Peyer's patch (tissue), 4 donors: ENCODE data around the gene MUC6. TPM values are rescaled to one million over a fixed set of nuclear protein-coding genes. Genes with fewer than 3 reads are reported as not detected.

Source experiments
- DNase-seq, 3 donors: peaks; one replicate each; pipeline ENCODE4 v3.0.0-alpha.2; 2017 to 2019
- H3K27ac ChIP-seq, 4 donors: fragments of 200-600 bp; sonication (generic); one replicate each; pipeline ENCODE4 v1.5.1; 2016 to 2019
- H3K27me3 ChIP-seq, 2 donors: fragments of 200-600 bp; sonication (generic); one replicate each; pipeline ENCODE4 v1.5.1; 2019
- H3K36me3 ChIP-seq, 3 donors: fragments of 200-600 bp; sonication (generic); one replicate each; pipeline ENCODE4 v1.5.1; 2016 to 2019
- H3K4me1 ChIP-seq, 4 donors: fragments of 200-600 bp; sonication (generic); one replicate each; pipeline ENCODE4 v1.5.1; 2016 to 2019
- H3K4me3 ChIP-seq, 4 donors: fragments of 200-600 bp; sonication (generic); 1 replicate in 3 of 4; 2 replicates in 1 of 4; pipeline ENCODE4 v1.5.1; 2016 to 2019; ENCODE audit warnings: mild to moderate bottlenecking in 1 of 4
- H3K9me3 ChIP-seq, 4 donors: fragments of 200-600 bp; sonication (generic); one replicate each; pipeline ENCODE4 v1.5.1; 2016 to 2019; ENCODE audit warnings: mild to moderate bottlenecking in 1 of 4
- POLR2A ChIP-seq, 2 donors: fragments of 450-650 bp; IDR thresholded peaks; one replicate each; pipeline ENCODE4 v1.5.1; 2017; ENCODE audit warnings: antibody characterized with exemption in 2 of 2, mild to moderate bottlenecking in 2 of 2, moderate library complexity in 2 of 2
- total RNA-seq, 4 donors: library from RNA; depleted of rRNA; stranded (reverse); fragments of >200 nt; gene quantifications; one replicate each; pipeline ENCODE4 v1.1.0, GENCODE V29; 2016
- TF ChIP-seq, protein P1 (sequence below), 6 experiments: fragments of 450-650 bp in 4 of 6; fragments of 200-600 bp in 2 of 6; sonication (generic) in 1 of 6; IDR thresholded peaks; one replicate each; pipeline ENCODE4 v1.5.1; 2017 to 2019; ENCODE audit warnings: antibody characterized with exemption in 6 of 6, mild to moderate bottlenecking in 3 of 6, moderate library complexity in 1 of 6

Gene MUC6
- total RNA-seq, 4 donors from 2014 or later, result not detected

DNA sequence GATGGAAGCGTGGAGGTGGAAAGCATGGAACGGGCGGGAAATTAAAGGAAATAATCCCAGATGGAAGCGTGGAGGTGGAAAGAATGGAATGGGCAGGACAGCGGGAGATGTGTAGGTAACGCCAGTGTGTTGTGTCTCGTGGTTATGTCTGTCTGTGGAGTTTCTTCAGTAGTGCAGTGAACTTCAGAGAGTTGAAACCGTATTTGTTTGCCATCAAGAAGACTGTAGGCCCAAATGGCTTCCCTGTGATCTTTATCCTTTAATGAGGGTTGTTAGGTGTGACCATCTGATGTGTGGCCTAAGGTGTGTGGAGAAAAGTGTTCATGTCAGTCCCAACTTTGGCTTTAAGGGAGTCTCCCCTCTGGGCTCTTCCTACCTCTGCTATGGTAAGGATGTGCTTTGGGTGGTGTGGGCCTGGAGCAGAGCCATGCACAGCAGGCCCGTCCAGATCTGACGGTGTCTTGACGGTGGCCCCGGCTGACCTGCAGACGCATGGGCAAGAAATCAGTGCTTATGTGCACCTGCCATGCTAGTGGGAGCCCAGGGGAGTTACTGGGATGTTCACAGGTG lies 71.2 kb downstream of the MUC6 start:
- no peaks in the 10 kb centered on the region for H3K4me1 ChIP-seq
- DNase-seq, result no peak
- no peaks in the 10 kb centered on the region for H3K9me3 ChIP-seq
- no peak overlapping the region for H3K4me3 ChIP-seq
- no peak overlapping the region for H3K27ac ChIP-seq
- H3K27me3 ChIP-seq, result no peaks in the 10 kb centered on the region
- H3K36me3 ChIP-seq, result peaks cover 0 to 53% (median 0%) of the 10 kb centered on the region in 3 donors
- TF ChIP-seq, protein P1, sequence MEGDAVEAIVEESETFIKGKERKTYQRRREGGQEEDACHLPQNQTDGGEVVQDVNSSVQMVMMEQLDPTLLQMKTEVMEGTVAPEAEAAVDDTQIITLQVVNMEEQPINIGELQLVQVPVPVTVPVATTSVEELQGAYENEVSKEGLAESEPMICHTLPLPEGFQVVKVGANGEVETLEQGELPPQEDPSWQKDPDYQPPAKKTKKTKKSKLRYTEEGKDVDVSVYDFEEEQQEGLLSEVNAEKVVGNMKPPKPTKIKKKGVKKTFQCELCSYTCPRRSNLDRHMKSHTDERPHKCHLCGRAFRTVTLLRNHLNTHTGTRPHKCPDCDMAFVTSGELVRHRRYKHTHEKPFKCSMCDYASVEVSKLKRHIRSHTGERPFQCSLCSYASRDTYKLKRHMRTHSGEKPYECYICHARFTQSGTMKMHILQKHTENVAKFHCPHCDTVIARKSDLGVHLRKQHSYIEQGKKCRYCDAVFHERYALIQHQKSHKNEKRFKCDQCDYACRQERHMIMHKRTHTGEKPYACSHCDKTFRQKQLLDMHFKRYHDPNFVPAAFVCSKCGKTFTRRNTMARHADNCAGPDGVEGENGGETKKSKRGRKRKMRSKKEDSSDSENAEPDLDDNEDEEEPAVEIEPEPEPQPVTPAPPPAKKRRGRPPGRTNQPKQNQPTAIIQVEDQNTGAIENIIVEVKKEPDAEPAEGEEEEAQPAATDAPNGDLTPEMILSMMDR (IDR thresholded peaks at IDR 0.05), result no peak
- TF ChIP-seq POLR2A (IDR thresholded peaks at IDR 0.05), result no peak

DNA sequence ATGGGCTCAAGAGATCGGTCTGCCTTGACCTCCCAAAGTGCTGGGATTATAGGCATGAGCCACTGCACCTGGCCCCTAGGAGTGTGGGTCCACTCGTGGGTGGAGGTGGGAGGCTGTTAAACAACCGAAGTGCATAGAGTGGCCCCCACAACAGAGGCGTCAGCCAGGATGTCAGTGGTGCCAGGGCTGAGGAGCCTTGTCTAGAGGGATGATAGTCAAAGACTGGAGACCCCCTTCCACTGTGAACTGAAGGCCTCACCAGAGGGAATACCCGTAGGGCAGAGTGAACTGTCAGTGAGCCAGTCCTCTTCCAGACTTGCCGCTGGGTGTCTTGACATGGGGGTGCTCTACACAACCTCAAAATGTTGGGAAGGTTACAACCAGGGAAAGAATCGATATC lies 72.7 kb downstream of the MUC6 start:
- TF ChIP-seq, protein P1 (IDR thresholded peaks at IDR 0.05), result no peak
- TF ChIP-seq POLR2A (IDR thresholded peaks at IDR 0.05), result no peak
- Histone ChIP-seq H3K4me1 (no peaks in the 10 kb centered on the region), H3K27me3 (no peaks in the 10 kb centered on the region), H3K27ac (no peak overlapping the region), H3K36me3 (peaks cover 0 to 64% (median 0%) of the 10 kb centered on the region in 3 donors), H3K4me3 (no peak overlapping the region), H3K9me3 (no peaks in the 10 kb centered on the region)
- DNase-seq, result no peak

Other genes with a start within 250 kb of the MUC6 start
- not detected for gene CEND1, start 246.6 kb downstream of the MUC6 start, total RNA-seq
- 10 to 100 TPM; 14.2 to 22.0 (median 16.6) TPM for gene SLC25A22, start 238.4 kb downstream of the MUC6 start, total RNA-seq
- 10 to 100 TPM; 29.1 to 83.3 (median 70.2) TPM for gene PIDD1, start 231.5 kb downstream of the MUC6 start, total RNA-seq
- 1,000 to 10,000 TPM in 1 of 4 donors, 100 to 1,000 TPM in 3; 261 to 1,717 (median 510) TPM for gene RPLP2, start 226.8 kb downstream of the MUC6 start, total RNA-seq
- 100 to 1,000 TPM in 3 of 4 donors, 10 to 100 TPM in 1; 71.8 to 254 (median 163) TPM for gene PNPLA2, start 217.8 kb downstream of the MUC6 start, total RNA-seq
- gene CRACR2B, start 208.8 kb downstream of the MUC6 start, total RNA-seq, result 100 to 1,000 TPM in 3 of 4 donors, 10 to 100 TPM in 1; 44.0 to 175 (median 110) TPM
- 100 to 1,000 TPM; 102 to 277 (median 237) TPM for gene CD151, start 203.8 kb downstream of the MUC6 start, total RNA-seq
- 10 to 100 TPM; 37.8 to 67.1 (median 44.8) TPM for gene POLR2L, start 194.2 kb downstream of the MUC6 start, total RNA-seq
- gene TSPAN4, start 193.9 kb downstream of the MUC6 start, total RNA-seq, result 10 to 100 TPM; 20.0 to 52.1 (median 38.4) TPM
- 10 to 100 TPM; 50.6 to 72.6 (median 57.2) TPM for gene CHID1, start 125.9 kb downstream of the MUC6 start, total RNA-seq
- 100 to 1,000 TPM; 103 to 383 (median 136) TPM for gene AP2A2, start 110.8 kb downstream of the MUC6 start, total RNA-seq
- gene MUC2, start 38.2 kb upstream of the MUC6 start, total RNA-seq, result 1,000 to 10,000 TPM in 2 of 4 donors, 100 to 1,000 TPM in 2; 817 to 1,165 (median 1,010) TPM
- not detected for gene MUC5AC, start 121.2 kb upstream of the MUC6 start, total RNA-seq
- 10 to 100 TPM in 2 of 4 donors, 1 to 10 TPM in 1, under 1 TPM in 1; 0.18 to 25.6 (median 10.5) TPM for gene MUC5B, start 186.3 kb upstream of the MUC6 start, total RNA-seq